HTERT RPE-1 (cell line): ENCODE measurements around the gene IRF3.
"Not testable (repeated sequence)": the region's sequence is repeated elsewhere in the genome, so short reads cannot be mapped to it uniquely, and the experiment has no call there.

ENCODE experiments used
- in situ Hi-C: fragments of 300-500 bp; cut with MboI; formaldehyde crosslinking; loops from 4 replicates; pipeline ENCODE4 v1.14.3; 2020; ENCODE audit warnings: low sequenced_read_pairs

The IRF3 gene

DNA sequence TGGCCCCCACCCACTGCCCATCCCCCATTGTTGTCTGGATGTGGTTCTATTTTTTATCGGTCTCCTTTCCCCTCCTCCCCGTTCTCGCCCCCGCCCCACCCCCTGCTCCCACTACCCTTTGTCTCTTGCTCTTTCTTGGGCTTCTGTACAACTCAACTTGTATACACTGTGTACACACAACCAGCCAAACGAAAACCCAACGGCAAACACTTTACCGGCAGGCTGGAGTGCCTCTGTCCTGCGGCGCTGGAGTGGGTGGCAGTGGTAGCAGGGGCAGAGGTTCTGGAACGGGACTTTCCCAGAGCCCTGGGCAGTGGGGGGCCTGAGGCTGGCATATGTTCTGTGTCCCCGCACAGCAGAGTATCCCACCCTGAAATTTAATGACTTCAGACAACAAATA is 39.4 kb downstream of the IRF3 start:
- in situ Hi-C loops = no loop called here

DNA sequence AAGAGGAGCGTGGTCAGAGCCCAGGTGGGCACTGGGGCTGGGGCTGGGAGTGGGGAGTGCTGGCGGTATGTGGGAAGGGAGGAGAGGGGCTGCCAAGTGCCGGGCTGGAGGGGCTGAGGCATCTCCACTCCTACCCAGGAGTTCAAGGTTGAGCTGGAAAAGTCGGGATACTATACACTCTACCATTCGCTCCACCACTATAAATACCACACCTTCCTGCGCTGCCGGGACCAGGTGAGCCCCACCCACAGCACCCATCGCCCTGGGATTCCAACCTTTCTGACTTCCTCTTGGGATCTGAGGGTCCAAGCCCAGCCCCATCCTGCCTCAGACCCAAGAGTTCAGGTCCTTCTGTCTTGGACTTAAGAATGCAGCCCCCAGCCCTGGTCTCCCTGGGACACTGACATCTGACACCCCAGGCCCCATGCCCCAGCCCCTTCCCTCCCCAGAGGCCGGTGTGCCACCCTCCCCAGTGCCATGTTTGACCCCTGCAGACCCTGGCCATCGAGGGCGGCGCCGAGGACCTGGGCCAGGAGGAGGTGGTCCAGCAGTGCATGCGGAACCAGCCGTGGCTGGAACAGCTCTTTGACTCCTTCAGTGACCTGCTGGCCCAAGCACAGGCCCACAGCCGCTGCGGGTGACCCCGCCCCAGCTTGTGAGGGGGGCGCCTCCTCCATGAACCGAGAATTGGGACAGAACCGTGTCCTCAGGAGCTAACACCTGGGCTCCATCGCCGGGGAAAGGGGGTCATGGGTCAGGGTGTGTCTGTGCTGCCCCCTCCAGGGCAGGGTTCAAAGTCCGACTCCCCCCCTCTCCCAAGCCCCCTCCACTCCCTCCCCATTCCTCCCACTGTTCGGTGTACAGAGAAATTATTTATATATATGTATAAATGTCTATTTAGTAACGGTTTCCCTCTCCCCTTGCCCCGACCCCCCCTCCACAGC is 40.4 kb downstream of the IRF3 start:
- in situ Hi-C loops = no loop called here

DNA sequence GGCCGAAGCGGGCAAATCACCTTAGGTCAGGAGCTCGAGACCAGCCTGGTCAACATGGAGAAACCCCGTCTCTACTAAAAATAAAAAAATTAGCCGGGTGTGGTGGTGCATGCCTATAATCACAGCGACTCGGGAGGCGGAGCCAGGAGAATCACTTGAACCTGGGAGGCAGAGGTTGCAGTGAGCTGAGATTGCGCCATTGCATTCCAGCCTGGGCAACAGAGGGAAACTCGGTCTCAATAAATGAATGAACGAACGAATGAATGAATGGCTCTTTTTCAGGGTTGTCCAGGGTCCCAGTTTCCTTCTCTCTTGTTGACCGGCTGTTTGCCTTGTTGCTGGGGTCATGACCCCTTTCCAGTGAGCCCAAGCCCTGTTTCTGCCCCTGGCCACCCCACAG is 47.8 kb downstream of the IRF3 start:
- in situ Hi-C loops = not testable (repeated sequence)

DNA sequence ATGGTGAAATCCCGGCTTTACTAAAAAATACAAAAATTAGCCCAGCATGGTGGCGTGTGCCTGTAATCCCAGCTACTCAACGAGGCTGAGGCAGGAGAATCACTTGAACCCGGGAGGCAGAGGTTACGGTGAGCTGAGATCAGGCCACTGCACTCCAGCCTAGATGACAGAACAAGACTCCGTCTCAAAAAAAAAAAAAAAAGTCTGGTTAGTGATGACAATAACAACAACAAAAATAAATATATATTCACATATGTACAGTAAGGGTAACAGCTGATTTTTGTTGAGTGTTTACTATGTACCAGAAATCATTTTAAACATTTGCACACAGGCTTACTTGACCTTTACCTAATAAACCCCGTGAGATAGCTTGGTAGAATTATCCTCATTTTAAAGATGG is 48.7 kb downstream of the IRF3 start:
- in situ Hi-C loops = no loop called here

DNA sequence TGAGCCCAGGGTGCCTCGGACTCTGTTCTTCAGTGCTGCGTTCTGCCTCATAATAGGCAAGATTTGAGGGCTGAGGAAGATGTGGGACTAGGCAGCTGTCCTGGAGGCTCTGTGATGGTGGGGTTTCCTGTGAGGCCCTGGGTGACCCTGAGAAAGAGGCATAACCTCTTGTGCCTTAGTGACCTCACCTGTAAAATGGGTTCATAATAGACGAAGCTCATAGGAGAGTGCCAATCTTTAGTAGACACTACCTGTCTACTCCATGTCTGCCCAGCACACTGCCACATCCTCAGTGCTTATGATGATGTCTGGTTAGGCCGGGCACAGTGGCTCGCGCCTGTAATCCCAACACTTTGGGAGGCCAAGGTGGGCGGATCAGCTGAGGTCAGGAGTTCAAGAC is 49.1 kb downstream of the IRF3 start:
- in situ Hi-C loops = no loop called here

DNA sequence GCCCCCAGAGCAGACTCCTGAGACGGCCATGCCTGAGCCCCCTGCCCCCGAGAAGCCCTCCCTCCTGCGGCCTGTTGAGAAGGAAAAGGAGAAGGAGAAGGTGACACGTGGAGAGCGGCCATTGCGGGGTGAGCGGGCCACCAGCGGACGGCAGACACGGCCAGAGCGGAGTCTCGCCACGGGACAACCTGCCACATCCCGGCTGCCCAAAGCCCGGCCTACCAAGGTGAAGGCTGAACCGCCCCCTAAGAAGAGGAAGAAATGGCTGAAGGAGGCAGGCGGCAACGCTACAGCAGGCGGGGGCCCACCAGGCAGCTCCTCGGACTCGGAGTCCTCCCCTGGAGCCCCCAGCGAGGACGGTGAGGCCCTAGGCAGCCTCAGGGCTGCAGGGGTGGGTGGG is 49.8 kb downstream of the IRF3 start:
- in situ Hi-C loops = no loop called here

DNA sequence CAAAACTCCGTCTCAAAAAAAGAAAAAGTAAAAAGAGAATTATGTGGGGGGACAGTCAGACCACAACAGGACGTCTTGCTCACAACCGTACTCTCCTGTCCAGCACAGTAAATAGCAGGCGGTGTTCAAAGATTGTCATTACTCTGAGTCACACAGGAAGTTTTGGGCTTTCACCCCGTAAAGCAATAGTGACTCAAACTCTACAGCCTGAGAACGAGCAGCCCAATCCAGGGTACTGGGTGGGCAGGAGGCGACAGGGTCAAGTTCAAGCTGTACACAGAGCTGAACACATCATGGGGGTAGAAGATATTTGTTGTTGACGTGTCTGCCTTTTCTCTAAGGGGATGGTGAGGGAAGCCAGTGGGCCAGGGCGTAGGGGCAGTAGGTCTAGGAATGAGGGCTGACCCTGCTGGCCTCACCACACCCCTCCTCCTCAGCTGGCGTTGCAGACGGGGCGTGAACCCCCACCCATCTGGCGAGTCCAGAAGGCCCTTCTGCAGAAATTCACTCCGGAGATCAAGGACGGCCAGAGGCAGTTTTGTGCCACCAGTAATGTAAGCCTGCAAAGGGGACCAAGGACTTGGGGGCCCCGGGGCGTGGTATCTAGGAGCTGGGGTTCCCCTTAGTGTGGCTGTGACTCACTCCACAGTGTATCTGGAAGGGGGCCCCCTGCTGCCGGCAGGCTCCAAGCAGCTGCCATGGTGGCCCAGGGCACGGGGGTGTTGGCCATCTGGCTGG is 51.4 kb downstream of the IRF3 start:
- in situ Hi-C loops = no loop called here

DNA sequence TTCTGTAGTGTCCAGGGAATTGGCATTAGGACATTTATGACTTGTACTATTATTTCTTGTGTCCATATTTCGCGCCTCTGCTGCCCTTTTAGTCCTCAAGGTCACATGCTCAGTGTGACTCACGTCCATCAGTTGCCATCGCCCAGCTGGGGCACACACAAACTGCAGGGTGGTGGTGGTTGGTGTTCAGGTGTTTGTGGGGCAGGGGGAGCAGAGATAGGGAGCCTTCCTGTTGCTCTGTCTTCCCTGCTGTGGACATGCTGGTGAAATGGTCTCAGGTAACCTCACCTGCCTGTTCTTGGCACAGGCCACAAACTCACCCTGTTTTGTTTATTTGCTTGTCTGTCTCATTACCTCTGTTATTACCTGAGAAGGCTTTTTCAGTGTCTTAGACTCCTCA is 52.3 kb downstream of the IRF3 start:
- in situ Hi-C loops = no loop called here
